Measurements from ENCODE around the gene EDN2.

GRCh38 chr1:41436281-41437010, 48.0 kb downstream of the EDN2 start:
- TF ChIP-seq POLR2AphosphoS5 (IDR thresholded peaks at IDR 0.05; ENCODE audit: low read depth, low read length) (peak; percentile 20; the same call in 1 of the 2 replicates), REST (IDR thresholded peaks at IDR 0.05; ENCODE audit: insufficient read depth in 1 of 2, low read depth in 2 of 2, low read length in 2 of 2) (no peak), TAF1 (IDR thresholded peaks at IDR 0.05; ENCODE audit: borderline replicate concordance, insufficient read depth, low read length) (no peak), FOXP2 (optimal IDR thresholded peaks at IDR 0.05; ENCODE audit: borderline replicate concordance, extremely low read depth, extremely low read length, insufficient read depth) (no peak), SIN3A (IDR thresholded peaks at IDR 0.05; ENCODE audit: borderline replicate concordance, insufficient read depth, low read length) (no peak)

Data from PFSK-1 (cell line).